GM18870 (cell line): ENCODE measurements around the gene SH2B2.

Experiments
- ATAC-seq: cut with Tn5 transposase; IDR thresholded peaks from one replicate; pipeline ENCODE4 v1.9.1; 2021; ENCODE audit warnings: moderate library complexity; ENCODE audit not compliant: unreplicated experiment

Gene SH2B2

DNA sequence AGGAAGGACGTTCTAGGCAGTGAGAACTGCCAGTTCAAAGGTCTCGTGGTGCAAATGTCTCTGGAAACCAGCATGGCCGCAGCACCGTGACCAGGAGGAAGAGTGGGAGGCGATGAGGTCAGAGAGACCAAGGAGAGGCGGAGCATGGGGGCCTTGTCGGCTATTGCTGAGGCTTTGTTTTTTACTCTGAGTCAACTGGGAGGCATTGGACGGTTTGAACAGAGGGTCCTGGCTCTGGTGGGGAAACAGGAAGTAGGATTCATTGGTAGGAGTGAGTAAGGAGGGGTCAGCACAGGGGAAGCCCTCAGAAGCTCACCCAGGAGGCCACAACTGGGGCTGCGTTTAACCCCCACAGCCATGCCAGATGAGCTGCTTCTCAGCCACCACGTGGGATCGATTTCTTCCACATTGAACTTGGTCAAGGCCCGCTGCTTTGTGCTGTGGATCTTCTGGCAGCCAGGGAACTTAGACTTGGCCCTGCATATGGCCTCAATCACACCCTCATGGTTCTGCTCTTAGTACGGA lies 22.2 kb upstream of the SH2B2 start:
- ATAC-seq: no peak

DNA sequence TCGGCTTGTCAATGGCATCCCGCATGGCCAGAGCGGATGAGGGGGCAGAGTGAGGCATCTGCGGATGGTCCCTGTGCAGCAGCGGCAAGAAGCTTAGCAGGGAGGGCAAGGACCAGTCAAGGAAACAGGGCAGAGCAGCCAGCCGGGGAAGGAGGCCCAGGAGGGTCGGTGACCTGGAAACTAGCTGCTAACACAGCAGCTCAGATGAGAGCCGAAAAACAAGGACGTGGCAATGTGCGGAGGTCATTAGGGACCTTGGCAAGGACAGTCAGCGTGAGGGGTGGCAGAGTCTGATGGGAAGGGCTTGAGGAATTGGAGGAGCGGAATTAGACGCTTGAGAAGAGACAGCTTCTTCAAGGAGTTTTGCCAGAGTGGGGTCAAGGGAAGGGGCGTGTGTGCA lies 20.1 kb upstream of the SH2B2 start:
- ATAC-seq: no peak

DNA sequence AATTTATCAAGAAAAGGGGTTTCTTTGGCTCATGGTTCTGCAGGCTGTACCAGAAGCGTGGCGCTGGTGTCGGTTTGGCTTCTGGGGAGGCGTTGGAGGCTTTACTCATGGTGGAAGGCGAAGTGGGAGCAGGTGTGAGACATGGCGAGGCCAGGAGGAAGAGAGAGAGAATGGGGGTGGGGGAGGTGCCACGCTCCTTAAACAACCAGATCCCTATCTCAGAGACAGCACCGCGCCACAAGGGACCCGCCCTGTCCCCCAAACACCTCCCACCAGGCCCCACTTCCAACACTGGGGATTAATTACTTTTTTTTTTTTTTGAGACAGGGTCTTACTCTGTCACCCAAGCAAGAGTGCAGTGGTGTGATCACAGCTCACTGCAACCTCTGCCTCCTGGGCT lies 18.0 kb upstream of the SH2B2 start:
- no peak for ATAC-seq

DNA sequence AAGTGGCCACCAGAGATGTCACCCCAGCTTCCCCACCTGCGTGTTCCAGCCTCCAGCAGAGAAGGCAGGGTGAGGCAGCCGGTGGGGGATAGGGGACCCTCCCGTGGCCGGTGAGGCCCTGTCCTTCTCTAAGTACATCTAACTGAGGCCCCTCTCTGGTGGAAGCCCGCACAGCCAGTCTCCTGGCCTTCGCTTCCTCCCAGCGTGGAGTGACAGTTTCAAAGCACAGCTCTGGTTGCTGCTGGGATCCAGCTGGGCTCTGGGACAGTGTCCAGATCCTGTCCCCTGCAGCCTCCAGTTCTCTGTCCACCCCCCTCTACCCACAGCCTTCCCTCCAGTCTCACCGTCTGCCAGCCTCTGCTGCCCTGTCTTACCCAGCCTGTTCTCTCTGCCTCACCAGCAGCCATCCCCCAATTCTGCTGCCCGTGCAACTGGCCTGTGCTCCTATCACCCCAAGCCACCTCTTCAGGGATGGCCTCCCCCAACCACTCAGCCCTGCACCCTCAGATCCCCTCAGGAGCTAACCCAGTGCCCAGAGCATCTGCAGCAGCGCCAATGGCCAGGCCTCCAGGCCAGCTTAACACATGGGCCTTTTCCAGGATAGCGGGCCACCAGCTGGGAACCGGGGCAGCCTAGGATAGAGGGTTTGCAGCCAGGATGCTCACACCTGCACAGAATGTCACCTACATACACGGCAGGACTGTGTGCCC lies 16.3 kb upstream of the SH2B2 start:
- no peak for ATAC-seq

DNA sequence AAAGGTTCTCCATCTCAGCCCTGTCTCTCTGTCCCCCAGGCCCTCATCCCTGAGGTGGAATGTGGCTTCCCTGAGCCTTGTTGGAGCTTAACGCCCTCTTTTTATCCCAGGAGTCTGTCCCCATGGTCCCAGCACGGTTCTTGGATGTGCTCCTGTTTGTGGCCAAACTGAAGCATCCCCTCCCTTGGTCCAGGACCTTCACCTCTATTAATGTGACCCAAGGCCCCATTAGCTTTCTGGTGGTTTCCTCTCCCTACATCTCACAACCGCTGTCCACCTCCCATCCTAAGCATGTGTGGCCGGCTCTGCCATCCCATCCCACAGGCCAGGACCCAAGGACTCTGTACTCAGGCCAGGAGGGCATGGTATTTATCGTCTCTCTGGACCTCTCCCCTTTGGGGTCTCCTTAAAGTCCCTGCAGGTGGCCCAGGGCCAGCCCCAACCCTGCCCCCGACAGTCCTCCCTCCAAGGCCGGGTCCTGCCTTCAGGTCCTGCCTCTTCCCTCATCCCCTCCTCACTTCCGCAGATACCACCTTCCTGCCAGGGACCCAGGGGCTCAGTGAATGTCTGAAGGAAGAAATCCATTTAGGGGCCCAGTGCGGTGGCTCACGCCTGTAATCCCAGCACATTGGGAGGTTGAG lies 15.4 kb upstream of the SH2B2 start:
- ATAC-seq: no peak

DNA sequence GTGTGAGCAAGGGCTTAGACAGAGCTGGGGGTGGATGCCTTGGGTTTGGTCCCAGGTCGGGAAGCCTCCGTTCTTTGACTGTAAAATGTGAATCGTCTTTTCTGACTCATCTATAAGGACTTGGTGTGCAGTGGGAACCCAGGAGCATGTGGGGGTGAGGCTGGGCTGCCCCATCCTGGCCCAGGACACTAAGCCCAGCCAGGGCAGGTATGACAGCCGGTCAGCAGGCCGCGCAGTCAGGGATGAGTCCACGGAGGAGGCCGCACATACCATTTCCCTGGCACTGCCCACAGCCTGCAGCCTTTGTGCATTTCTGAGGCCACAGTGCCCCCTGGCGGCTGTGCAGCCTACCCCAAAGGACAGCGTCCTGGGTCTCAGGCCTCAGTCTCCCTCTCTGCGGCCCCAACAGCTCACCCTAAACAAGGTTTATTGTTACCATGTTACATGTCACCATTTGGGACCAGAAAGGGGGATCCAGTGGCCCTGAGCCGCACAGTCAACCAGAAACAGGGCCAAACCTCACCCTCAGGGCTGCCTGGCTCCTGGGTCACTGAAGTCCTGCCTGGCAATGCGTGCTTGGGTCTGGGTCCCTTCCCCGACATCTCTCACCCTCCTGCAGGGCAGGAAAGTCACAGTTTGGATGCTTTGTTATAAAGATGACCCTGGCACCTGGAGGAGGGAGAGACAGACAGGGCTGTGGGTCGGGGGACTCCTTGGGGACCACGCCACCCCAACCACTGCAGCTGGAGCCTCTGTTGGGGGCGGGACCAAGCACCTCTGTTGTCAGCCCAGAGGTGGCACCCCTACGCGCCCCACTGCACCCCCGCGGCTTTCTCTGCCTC lies 14.4 kb upstream of the SH2B2 start:
- ATAC-seq: no peak

DNA sequence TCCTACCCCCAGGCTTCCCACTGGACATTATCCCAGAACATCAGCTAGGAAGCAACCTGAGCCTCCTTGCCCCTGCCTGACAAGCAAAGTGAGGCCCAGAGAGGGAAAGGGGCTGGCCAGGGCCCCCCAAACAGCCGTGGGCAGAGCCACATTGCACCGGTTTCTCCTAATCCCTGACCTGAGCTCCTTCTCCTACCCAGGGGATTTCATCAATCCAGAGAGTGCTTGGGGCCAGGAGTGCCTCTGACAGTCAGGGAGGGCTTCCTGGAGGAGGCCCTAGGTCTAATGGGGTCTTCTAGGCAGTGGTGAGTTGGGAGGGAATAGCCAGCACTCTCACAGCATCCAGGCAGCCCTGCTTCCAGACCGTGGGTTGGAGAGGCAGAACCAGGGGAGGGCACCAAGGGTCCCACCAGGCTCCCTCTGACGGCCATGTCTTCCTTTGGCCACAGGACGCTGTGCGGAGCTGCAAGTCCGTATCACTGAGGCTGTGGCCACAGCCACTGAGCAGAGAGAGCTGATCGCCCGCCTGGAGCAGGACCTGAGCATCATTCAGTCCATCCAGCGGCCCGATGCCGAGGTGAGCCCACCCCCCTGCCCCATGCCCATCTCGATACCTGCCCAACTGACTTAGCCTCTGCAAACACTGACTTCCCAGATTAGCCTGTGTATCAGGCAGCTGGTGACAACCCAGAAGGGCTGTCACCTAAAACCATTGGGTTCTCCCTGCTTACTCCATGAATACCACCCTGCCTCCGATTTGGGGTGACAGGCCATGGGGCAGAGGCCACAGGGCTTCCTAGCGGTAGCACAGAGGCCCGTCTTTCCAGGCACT lies 13.5 kb upstream of the SH2B2 start:
- no peak for ATAC-seq

DNA sequence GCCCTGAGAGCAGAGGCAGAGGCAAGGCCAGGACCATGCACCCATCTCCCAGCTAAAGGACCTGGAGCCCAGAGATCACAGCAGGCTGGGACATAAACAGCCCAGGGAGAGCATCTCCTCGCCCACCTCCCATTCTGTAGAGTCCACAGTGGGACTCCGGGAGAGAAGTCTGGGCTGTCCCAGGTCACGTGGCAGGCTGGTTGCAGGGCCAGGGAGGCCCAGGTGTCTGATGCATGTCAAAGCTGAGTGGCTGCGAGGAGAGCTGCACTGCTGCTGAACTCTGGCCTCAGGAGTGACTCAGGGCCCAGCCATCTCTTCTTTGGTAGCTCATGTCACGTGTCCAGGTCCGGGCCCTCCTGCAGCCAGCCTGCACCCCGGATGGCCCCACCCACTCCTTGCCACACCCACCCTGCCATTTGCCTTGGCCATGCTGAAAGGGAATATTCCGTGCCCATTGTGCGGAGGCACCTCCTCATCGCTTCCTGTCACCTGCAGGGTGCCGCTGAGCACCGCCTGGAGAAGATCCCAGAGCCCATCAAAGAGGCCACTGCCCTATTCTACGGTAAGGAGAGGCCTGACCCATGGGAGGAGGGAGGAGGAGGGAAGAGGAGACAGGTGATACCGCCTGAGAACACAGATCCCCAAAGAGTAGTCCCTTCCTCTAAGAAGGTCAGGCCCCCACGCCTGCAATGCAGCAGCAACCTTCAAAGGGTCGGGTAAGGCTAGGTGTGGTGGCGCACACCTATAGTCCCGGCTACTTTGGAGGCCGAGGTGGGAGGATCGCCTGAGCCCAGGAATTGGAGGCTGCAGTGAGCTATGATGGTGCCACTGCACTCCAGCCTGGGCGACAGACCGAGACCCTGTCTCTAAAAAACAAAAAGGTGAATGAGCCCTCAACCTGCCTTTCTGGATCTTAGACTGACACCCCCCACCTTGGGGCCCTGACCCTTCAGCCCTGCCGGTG lies 12.6 kb upstream of the SH2B2 start:
- no peak for ATAC-seq

DNA sequence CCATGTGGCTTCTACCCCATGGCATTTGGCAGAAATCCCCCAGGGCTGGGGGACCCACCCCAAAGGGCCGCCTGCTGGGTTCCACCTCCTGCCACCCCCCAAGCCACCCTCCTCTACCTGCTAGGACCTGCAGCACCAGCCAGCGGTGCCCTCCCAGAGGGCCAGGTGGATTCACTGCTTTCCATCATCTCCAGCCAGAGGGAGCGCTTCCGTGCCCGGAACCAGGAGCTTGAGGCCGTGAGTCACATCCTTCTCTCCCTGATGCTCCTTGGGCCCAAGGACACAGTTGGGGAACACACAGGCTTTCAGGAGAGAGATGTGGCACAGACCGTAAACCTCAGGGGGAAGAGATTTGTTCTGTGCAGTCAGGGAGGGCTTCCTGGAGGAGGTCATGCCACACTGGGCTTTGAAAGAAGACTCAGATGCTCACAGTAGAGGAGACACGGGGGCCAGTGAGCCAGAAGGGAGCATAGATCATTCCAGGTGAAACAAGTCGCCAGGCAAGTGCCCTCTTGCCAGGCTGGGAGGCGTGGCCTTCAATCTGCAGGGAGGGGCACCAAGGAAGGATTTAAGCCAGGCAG lies 11.5 kb upstream of the SH2B2 start:
- ATAC-seq: no peak

DNA sequence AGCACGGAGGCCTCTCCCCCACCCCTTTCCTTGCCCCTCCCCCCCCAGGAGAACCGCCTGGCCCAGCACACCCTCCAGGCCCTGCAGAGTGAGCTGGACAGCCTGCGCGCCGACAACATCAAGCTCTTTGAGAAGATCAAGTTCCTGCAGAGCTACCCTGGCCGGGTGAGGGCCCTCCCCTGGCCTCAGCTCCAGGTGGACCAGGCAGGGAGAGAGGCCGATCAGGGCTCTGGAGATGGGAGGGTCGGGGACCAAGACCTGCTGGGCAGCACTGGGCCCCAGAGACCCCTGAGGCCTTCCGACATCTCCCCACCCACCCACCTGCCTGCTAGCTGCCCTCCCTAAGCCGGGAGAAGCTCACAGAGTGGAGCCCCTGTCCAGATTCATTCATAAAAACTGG lies 8.8 kb upstream of the SH2B2 start:
- ATAC-seq: no peak

DNA sequence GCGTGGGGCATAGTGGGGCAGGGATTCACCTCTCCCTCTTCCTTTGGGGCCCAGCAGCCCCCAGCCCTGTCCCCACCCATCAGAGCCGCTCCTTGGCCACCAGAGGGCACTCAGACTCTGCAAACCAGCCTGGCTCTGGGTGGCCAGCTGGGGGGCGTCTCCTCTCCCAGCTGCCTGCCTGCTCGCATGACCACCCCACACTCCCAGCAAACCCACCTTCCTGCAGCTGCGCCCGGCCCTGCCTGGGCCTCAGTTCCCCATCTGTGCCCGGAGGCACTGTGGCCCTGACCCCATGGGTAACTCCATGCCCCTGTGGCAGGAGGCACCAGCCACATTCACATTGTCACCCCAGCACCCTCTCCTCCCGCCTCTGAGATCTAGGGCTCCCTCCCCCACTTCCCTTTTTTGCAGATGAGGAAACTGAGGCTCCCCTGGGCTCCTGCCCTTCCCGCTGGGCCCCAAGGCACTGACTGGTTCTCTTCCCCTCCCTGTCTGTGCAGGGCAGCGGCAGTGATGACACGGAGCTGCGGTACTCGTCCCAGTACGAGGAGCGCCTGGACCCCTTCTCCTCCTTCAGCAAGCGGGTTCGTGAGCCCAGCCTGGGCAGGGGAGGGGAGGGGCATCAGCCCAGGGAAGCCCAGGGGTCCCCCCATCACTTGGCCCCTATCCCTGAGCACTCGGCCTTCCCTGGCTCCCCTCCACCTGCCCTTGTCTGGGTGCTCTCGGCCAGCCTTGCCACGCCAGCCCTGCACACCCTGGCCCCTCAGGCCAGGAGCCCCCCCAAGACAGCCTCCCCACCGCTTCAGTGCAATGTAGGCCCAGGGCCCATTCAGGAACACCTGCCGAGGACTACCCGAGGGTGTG lies 6.9 kb upstream of the SH2B2 start:
- no peak for ATAC-seq

DNA sequence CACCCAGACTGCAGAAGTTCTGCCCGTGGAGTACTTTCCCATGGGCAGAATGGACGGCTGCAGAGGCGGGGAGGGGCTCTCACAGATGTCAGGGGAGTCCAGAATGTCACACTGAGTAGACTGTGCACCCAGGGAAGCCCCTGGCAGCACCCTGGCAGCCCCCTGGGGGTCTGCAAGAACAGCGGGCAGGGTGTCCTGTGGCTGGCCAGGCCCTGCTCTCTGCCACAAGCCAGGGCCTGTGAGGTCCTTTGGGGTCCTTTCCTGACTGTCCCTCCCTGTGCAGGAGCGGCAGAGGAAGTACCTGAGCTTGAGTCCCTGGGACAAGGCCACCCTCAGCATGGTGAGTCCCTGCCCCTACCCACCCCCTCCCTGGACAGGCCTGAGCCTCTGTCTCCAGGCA lies 6.1 kb upstream of the SH2B2 start:
- ATAC-seq: no peak

DNA sequence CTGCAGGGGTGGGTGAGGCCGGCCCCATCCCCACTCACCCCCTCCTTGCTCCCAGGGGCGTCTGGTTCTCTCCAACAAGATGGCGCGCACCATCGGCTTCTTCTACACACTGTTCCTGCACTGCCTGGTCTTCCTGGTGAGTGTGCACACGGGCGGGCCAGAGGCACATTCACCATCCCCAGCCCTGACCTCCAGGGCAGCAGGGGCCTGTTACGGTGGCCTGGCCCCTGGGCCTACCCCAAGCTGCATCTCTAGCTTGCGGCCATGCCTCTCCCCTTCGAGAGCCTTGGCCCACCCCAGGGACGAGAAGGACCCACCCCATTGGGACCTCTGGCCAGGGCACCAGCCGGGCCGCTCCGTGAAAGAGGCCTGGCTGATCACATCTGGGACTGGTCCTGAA lies 4.9 kb upstream of the SH2B2 start:
- no peak for ATAC-seq

DNA sequence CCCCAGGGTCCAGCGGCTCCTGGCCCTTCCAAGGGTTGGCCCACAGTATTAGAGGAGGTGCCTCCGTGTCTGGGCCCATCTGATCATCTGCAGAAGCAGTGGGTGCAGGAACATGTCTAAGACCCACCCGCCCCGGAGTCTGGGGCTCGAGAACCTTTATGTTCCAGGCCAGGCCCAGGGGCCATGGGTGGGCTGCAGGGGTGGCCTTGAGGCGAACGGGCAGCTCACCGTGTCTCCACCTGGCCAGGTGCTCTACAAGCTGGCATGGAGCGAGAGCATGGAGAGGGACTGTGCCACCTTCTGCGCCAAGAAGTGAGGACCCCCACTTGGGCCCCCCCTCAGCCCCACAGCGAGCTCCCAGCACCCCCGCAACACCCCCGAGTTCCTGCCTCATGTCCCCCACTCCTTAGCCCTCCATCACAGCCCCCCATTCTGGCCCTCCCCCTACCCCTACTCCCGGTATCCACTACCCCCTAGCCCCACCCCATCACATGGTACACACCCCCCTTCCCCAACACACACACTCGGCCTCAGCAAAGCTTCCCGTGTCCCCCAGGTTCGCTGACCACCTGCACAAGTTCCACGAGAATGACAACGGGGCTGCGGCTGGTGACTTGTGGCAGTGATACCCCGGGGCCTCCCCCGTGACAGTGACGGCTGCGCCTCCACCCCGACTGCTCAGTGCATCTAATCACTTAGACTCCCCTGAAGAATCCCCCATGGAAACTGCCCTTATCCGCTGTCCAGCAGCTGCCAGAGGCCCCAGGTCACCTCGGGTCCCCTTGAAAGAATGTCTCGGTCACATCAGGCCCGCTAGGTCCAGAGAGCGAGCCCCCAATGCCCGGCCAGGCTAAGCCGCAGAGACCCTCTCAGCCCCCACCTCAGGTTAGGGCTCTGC lies 4.0 kb upstream of the SH2B2 start:
- no peak for ATAC-seq

DNA sequence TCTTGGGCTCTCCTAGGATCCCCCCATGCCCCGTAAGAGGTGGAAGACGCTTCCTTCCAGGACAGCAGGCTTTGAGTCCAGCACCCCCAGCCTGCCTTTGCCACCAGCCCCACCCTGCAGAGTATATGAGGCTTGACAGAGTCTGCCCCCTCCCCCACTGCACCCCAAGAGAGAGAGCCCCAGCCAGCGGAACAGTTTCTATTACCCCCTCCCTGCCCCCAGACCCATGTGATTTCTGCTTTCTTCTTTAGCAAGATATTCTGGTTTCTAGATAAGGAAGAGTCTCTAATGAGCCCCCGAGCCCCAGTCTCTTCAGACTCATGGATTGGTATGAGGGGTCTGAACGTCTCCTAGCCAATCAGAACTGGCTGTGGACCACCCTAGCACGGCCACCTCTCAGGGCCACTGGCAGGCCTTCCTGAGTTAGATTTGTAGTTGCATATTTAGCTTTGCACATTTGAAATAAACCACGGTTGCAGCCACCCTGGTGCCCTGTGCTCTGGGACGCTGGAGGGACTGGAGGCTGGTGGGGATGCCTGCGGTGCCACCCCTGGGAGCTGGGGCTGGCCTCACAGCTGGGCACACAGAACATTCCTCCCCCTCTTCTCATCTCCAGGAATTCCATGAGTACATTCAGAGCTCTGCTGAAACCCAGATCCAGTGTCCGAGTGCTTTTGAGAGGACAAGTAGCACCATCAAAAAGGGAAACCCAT lies 3.0 kb upstream of the SH2B2 start:
- no peak for ATAC-seq

DNA sequence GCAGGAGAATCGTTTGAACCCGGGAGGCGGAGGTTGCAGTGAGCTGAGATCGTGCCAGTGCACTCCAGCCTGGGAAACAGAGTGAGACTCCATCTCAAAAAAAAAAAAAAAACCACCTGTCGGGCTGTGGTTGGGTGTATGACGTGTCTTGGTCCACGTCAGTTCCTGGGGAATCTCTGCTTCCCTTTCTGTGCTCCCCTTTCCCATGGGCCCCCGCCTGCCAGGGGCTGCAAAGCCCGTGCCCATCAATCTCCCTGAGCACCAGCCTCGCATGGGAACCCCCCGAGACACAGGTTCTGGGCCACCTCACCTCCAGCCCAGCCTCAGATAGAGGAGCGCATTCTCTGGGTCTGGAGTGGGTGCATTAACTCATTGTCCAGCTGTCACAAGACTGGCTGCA lies 2.3 kb upstream of the SH2B2 start:
- ATAC-seq: no peak
